Measurements from ENCODE around the gene NME2.

NME2 gene

DNA sequence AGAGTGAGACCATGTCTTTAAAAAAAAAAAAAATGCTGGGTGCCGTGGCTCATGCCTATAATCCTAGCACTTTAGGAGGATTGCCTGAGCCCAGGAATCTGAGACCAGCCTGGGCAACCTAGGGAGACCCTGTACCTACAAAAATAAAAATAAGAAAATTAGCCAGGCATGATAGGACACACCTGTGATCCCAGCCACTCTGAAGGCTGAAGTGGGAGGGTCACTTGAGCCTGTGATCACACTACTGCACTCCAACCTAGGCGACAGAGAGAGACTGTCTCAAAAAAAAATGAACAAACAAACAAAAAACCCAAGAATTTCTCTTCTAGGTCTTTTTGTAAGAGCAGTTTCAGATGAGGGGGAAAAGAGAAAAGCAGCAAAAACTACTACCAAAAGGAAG lies 34.6 kb downstream of the NME2 start:
- H3K79me2 ChIP-seq (ENCODE audit: insufficient read depth, low read length) = no peaks in the 10 kb centered on the region
- no peak for TF ChIP-seq EZH2phosphoT487 (conservative IDR thresholded peaks at IDR 0.05; ENCODE audit: low read length)
- TF ChIP-seq, protein P1, sequence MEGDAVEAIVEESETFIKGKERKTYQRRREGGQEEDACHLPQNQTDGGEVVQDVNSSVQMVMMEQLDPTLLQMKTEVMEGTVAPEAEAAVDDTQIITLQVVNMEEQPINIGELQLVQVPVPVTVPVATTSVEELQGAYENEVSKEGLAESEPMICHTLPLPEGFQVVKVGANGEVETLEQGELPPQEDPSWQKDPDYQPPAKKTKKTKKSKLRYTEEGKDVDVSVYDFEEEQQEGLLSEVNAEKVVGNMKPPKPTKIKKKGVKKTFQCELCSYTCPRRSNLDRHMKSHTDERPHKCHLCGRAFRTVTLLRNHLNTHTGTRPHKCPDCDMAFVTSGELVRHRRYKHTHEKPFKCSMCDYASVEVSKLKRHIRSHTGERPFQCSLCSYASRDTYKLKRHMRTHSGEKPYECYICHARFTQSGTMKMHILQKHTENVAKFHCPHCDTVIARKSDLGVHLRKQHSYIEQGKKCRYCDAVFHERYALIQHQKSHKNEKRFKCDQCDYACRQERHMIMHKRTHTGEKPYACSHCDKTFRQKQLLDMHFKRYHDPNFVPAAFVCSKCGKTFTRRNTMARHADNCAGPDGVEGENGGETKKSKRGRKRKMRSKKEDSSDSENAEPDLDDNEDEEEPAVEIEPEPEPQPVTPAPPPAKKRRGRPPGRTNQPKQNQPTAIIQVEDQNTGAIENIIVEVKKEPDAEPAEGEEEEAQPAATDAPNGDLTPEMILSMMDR (IDR thresholded peaks at IDR 0.05; ENCODE audit: insufficient read depth, low read length, poor library complexity, severe bottlenecking) = no peak
- H3K9me3 ChIP-seq (ENCODE audit: insufficient read depth, low read length) = no peaks in the 10 kb centered on the region
- no peaks in the 10 kb centered on the region for H3K27me3 ChIP-seq (ENCODE audit: low read length)
- H4K20me1 ChIP-seq (ENCODE audit: low read depth, low read length) = no peaks in the 10 kb centered on the region
- H3K4me2 ChIP-seq (ENCODE audit: low read depth, low read length, poor library complexity, severe bottlenecking) = no peak overlapping the region
- no peak overlapping the region for H3K4me3 ChIP-seq (ENCODE audit: insufficient read depth, low read length, poor library complexity, severe bottlenecking)
- H3K9ac ChIP-seq (ENCODE audit: low read length) = no peak overlapping the region
- no peak overlapping the region for H2AFZ ChIP-seq (ENCODE audit: low read depth, low read length, severe bottlenecking)
- H3K36me3 ChIP-seq (ENCODE audit: low read length) = peaks cover 21% of the 10 kb centered on the region; the same call in 1 of the 2 replicates
- no peaks in the 10 kb centered on the region for H3K9me2 ChIP-seq (replicated peaks; ENCODE audit: insufficient read depth, low read length)
- no peak overlapping the region for H3K27ac ChIP-seq (ENCODE audit: low read depth, low read length)
- no peaks in the 10 kb centered on the region for H3F3A ChIP-seq (ENCODE audit: insufficient read depth)

DNA sequence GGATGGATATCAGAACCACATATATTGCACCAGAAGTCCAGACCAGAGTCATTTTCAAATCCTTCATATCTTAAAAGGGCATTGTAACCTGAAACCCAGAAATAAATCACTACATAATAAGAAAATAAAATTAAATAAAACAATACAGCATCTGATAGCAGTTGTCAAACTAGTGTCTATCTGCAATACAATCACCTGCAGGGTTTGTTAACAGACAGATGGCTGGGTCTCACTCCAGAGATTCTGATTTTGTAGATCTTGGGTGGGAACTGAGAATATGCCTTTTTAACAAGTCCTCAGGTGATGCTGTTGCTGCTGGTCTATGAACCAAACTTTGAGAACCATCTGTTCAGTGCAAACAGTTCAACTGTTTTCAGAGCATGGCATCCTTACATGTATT lies 37.6 kb downstream of the NME2 start:
- H3K9me2 ChIP-seq (replicated peaks; ENCODE audit: insufficient read depth, low read length) = no peaks in the 10 kb centered on the region
- H3K27ac ChIP-seq (ENCODE audit: low read depth, low read length) = no peak overlapping the region
- H4K20me1 ChIP-seq (ENCODE audit: low read depth, low read length) = no peaks in the 10 kb centered on the region
- TF ChIP-seq EZH2phosphoT487 (conservative IDR thresholded peaks at IDR 0.05; ENCODE audit: low read length) = no peak
- TF ChIP-seq, protein P1 (IDR thresholded peaks at IDR 0.05; ENCODE audit: insufficient read depth, low read length, poor library complexity, severe bottlenecking) = no peak
- peaks cover 31% of the 10 kb centered on the region; the same call in 1 of the 2 replicates for H3K36me3 ChIP-seq (ENCODE audit: low read length)
- H3K27me3 ChIP-seq (ENCODE audit: low read length) = no peaks in the 10 kb centered on the region
- no peak overlapping the region for H3K9ac ChIP-seq (ENCODE audit: low read length)
- H3K4me2 ChIP-seq (ENCODE audit: low read depth, low read length, poor library complexity, severe bottlenecking) = no peak overlapping the region
- H3F3A ChIP-seq (ENCODE audit: insufficient read depth) = no peaks in the 10 kb centered on the region
- H3K4me3 ChIP-seq (ENCODE audit: insufficient read depth, low read length, poor library complexity, severe bottlenecking) = no peak overlapping the region
- H3K79me2 ChIP-seq (ENCODE audit: insufficient read depth, low read length) = no peaks in the 10 kb centered on the region
- H2AFZ ChIP-seq (ENCODE audit: low read depth, low read length, severe bottlenecking) = no peak overlapping the region
- no peaks in the 10 kb centered on the region for H3K9me3 ChIP-seq (ENCODE audit: insufficient read depth, low read length)

DNA sequence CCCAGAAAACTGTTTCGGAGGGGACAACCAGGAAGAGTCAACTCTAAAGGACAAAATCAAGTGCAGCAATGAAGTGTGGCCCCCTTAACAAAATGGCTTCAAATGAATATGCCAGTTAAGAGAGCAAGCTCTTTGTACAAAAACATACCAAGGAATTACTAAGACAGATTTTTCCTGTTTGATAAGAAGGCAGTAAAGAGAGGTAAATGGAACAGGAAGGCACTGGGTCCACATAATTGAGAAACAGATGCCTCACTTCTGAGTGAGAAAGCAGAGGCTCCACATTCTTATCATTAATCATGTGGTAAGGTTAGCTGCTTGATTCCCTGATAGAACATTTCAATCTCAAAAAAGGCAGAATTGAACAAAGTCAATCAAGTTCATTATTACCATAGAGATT lies 48.7 kb downstream of the NME2 start:
- no peak overlapping the region for H3K9ac ChIP-seq (ENCODE audit: low read length)
- no peaks in the 10 kb centered on the region for H4K20me1 ChIP-seq (ENCODE audit: low read depth, low read length)

More for the DNA sequence above, 48.7 kb downstream of the NME2 start:
- Histone ChIP-seq H3K27ac (ENCODE audit: low read depth, low read length) (no peak overlapping the region), H3K4me3 (ENCODE audit: insufficient read depth, low read length, poor library complexity, severe bottlenecking) (no peak overlapping the region), H2AFZ (ENCODE audit: low read depth, low read length, severe bottlenecking) (no peak overlapping the region), H3K4me2 (ENCODE audit: low read depth, low read length, poor library complexity, severe bottlenecking) (no peak overlapping the region), H3K9me2 (replicated peaks; ENCODE audit: insufficient read depth, low read length) (no peaks in the 10 kb centered on the region), H3K27me3 (ENCODE audit: low read length) (no peaks in the 10 kb centered on the region), H3K36me3 (ENCODE audit: low read length) (peaks cover 23% of the 10 kb centered on the region; the same call in 1 of the 2 replicates), H3K79me2 (ENCODE audit: insufficient read depth, low read length) (no peaks in the 10 kb centered on the region), H3K9me3 (ENCODE audit: insufficient read depth, low read length) (no peaks in the 10 kb centered on the region), H3F3A (ENCODE audit: insufficient read depth) (no peaks in the 10 kb centered on the region)
- TF ChIP-seq EZH2phosphoT487 (conservative IDR thresholded peaks at IDR 0.05; ENCODE audit: low read length) = no peak
- TF ChIP-seq, protein P1 (IDR thresholded peaks at IDR 0.05; ENCODE audit: insufficient read depth, low read length, poor library complexity, severe bottlenecking) = no peak
